ENCODE results near the gene SLC16A1.

SLC16A1 gene

DNA sequence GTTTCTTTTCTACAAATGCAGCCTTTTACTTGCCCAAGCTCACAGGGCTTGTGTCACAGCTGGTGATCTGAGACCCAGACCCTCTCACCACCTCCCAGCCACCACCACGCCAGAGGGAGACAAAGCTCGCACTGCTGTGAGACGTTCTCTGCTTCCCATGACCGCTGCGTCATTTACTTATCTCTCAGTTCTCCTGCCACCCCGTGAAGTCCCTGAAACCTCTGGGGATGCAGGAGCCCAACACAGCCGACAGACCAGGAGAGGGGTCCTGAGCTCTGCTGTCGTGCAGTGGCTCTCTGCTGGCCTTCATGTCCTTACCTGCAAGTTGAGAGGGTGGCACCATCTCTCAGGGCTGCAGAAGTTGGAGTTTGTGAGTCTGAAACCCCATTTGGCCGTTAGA is 77.7 kb downstream of the SLC16A1 start:
- H3K4me3 ChIP-seq (ENCODE audit: low read depth, low read length), result no peak overlapping the region
- POLR2A ChIA-PET, result no interaction called here
- CTCF ChIA-PET, result interaction anchor here (1.1 to 8.2 kb wide), 7 partner anchors 10 to 195 kb away, joined by 3 to 111 read pairs (median 41); partner anchors contain the start of genes LRIG2 and PPM1J
- DNase-seq (ENCODE audit: low read depth, low spot score), result no peak
- TF ChIP-seq CTCF (IDR thresholded peaks at IDR 0.05; ENCODE audit: insufficient read depth, low read length, missing control alignments), result no peak

- DNase-seq (ENCODE audit: low read depth, low spot score), result no peak
- H3K4me3 ChIP-seq (ENCODE audit: low read depth, low read length), result no peak overlapping the region
- CTCF ChIA-PET, result interaction anchor here (0.7 to 8.2 kb wide), 6 partner anchors 9 to 195 kb away, joined by 4 to 111 read pairs (median 48); partner anchors contain the start of gene LRIG2
- POLR2A ChIA-PET, result no interaction called here
- no peak for TF ChIP-seq CTCF (IDR thresholded peaks at IDR 0.05; ENCODE audit: insufficient read depth, low read length, missing control alignments)
Measured at GRCh38 chr1:112877750-112878149, 78.2 kb downstream of the SLC16A1 start.

DNA sequence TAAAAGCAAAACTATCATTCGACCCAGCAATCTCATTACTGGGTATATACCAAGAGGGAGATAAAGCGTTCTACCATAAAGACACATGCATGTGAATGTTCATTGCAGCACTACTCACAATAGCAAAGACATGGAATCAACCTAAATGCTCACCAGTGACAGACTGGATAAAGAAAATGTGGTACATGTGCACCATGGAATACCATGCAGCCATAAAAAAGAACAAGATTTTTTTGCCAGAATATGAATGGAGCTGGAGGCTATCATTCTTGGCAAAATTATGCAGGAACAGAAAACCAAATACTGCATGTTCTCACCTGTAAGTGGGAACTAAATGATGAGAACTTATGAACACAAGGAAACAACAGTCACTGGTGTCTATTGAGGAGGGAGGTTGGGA is 79.7 kb downstream of the SLC16A1 start:
- no peak for TF ChIP-seq CTCF (IDR thresholded peaks at IDR 0.05; ENCODE audit: insufficient read depth, low read length, missing control alignments)
- POLR2A ChIA-PET, result no interaction called here
- H3K4me3 ChIP-seq (ENCODE audit: low read depth, low read length), result no peak overlapping the region
- DNase-seq (ENCODE audit: low read depth, low spot score), result no peak
- CTCF ChIA-PET, result interaction anchor here (0.6 to 8.2 kb wide), 8 partner anchors 13 to 197 kb away, joined by 3 to 111 read pairs (median 4); partner anchors contain the start of gene LRIG2

DNA sequence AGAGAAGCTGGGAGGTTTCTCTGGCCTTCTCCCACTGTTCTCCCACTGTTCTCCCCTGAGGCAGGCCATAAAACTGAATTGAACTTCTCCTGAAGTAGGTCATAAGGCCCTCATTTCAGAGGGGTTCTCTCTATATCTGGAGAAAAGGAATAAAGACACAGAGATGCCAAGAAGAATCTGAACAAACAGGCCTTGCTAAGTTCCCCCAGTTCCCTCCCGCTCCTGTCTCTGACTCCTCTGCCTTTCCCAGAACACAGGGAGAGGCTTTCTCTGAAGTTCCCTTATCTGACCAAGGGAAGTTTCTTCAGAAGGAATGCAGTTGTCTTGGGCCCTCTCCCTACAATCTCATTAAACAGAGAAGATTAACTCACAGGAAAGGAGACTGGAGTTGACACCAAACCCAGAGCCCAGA is 83.4 kb downstream of the SLC16A1 start:
- ChIA-PET POLR2A (interaction anchor here (1.7 kb wide), 1 partner anchor 83 kb away, joined by 4 read pairs; the partner anchor contains the start of gene SLC16A1), CTCF (interaction anchor here (1.7 to 2.7 kb wide), 3 partner anchors 8 to 200 kb away, joined by 5 to 31 read pairs (median 12); partner anchors contain the start of gene LRIG2)
- TF ChIP-seq CTCF (IDR thresholded peaks at IDR 0.05; ENCODE audit: insufficient read depth, low read length, missing control alignments), result no peak
- no peak for DNase-seq (ENCODE audit: low read depth, low spot score)
- no peak overlapping the region for H3K4me3 ChIP-seq (ENCODE audit: low read depth, low read length)

GRCh38 chr1:112870887-112871646 is 84.9 kb downstream of the SLC16A1 start:
- DNase-seq (ENCODE audit: low read depth, low spot score), result no peak
- CTCF ChIA-PET, result interaction anchor here (0.6 to 2.7 kb wide), 4 partner anchors 10 to 202 kb away, joined by 3 to 31 read pairs (median 8); partner anchors contain the start of gene LRIG2
- POLR2A ChIA-PET, result interaction anchor here (1.7 kb wide), 1 partner anchor 85 kb away, joined by 4 read pairs; the partner anchor contains the start of gene SLC16A1
- no peak overlapping the region for H3K4me3 ChIP-seq (ENCODE audit: low read depth, low read length)
- no peak for TF ChIP-seq CTCF (IDR thresholded peaks at IDR 0.05; ENCODE audit: insufficient read depth, low read length, missing control alignments)

DNA sequence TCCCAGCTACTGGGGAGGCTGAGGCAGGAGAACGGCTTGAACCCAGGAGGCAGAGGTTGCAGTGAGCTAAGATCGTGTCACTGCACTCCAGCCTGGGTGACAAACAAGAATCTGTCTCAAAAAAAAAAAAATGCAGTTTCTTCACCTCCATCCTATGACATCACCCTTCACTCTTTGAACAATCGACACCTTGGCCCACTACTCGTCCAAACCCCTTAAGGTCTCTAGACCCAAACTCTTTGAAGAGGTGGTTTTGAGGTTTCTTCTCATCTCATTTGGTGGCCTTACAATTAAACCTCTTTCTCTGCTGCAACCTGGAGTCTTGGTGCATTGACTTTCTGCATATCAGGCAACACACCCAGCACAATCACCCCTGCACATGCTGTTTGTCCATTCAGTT is 86.1 kb downstream of the SLC16A1 start:
- TF ChIP-seq CTCF (IDR thresholded peaks at IDR 0.05; ENCODE audit: insufficient read depth, low read length, missing control alignments), result no peak
- H3K4me3 ChIP-seq (ENCODE audit: low read depth, low read length), result no peak overlapping the region
- ChIA-PET CTCF (interaction anchor here (1.2 to 3.7 kb wide), 2 partner anchors 10 to 173 kb away, joined by 3 to 41 read pairs; no protein-coding TSS in a partner anchor), POLR2A (no interaction called here)
- no peak for DNase-seq (ENCODE audit: low read depth, low spot score)
